ENCODE results near the gene RND3.

Gene RND3

DNA sequence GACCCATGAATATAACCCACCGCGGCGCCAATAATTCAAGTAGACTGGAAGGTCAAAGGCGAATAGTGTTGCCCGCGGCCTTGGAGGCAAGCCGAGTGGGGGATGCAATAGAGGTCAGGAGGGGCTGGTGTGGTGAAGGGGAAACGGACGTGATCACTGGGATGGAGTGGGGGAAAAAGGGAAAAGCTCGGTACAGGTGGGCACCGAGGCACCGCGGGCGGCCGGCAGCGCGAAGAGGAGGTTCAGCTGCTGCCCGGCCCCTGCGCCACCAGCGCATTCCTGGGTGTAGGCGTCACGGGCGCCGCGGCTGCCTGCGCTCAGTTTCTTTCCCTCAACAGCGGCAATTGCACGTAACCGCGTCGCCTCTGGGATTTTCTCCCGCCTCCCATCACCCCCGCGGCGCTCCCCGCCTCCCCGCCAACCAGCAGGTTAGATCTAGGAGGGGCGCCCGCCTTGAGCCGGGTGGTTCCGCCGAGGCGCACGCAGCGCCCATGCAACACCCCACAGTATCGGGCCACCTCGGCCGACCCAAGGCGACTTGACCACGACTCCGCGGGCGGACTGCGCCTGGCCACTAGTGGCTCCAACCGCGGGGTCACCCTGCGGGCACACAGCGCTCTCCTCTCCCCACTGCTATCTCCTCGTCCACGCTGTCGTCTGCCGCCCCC is 1.5 kb downstream of the RND3 start (continued):
- TF ChIP-seq, protein P1, sequence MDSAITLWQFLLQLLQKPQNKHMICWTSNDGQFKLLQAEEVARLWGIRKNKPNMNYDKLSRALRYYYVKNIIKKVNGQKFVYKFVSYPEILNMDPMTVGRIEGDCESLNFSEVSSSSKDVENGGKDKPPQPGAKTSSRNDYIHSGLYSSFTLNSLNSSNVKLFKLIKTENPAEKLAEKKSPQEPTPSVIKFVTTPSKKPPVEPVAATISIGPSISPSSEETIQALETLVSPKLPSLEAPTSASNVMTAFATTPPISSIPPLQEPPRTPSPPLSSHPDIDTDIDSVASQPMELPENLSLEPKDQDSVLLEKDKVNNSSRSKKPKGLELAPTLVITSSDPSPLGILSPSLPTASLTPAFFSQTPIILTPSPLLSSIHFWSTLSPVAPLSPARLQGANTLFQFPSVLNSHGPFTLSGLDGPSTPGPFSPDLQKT (IDR thresholded peaks at IDR 0.05; ENCODE audit: borderline replicate concordance, low read depth, low read length) = no peak
- no peak for TF ChIP-seq ZNF274 (IDR thresholded peaks at IDR 0.05; ENCODE audit: low read length)
- TF ChIP-seq ZNF274 (tag by site-specific recombination; IDR thresholded peaks at IDR 0.05; ENCODE audit: borderline replicate concordance) = no peak
- TF ChIP-seq ZBTB8A (tag by site-specific recombination; IDR thresholded peaks at IDR 0.05) = peak; percentile 97
- no peak for TF ChIP-seq ZFP3 (tag by site-specific recombination; IDR thresholded peaks at IDR 0.05; ENCODE audit: low read depth)
- TF ChIP-seq, protein P2, sequence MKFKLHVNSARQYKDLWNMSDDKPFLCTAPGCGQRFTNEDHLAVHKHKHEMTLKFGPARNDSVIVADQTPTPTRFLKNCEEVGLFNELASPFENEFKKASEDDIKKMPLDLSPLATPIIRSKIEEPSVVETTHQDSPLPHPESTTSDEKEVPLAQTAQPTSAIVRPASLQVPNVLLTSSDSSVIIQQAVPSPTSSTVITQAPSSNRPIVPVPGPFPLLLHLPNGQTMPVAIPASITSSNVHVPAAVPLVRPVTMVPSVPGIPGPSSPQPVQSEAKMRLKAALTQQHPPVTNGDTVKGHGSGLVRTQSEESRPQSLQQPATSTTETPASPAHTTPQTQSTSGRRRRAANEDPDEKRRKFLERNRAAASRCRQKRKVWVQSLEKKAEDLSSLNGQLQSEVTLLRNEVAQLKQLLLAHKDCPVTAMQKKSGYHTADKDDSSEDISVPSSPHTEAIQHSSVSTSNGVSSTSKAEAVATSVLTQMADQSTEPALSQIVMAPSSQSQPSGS (tag by site-specific recombination; IDR thresholded peaks at IDR 0.05; ENCODE audit: low read depth) = no peak
- no peak for TF ChIP-seq ZNF510 (tag by site-specific recombination; IDR thresholded peaks at IDR 0.05; ENCODE audit: insufficient replicate concordance)
- TF ChIP-seq ZSCAN30 (tag by site-specific recombination; IDR thresholded peaks at IDR 0.05) = no peak
- TF ChIP-seq ZNF335 (tag by site-specific recombination; conservative IDR thresholded peaks at IDR 0.05) = no peak; the same call in none of the 2 replicates
- TF ChIP-seq GLIS1 (tag by site-specific recombination; IDR thresholded peaks at IDR 0.05) = peak; percentile 84
- TF ChIP-seq, protein P3, sequence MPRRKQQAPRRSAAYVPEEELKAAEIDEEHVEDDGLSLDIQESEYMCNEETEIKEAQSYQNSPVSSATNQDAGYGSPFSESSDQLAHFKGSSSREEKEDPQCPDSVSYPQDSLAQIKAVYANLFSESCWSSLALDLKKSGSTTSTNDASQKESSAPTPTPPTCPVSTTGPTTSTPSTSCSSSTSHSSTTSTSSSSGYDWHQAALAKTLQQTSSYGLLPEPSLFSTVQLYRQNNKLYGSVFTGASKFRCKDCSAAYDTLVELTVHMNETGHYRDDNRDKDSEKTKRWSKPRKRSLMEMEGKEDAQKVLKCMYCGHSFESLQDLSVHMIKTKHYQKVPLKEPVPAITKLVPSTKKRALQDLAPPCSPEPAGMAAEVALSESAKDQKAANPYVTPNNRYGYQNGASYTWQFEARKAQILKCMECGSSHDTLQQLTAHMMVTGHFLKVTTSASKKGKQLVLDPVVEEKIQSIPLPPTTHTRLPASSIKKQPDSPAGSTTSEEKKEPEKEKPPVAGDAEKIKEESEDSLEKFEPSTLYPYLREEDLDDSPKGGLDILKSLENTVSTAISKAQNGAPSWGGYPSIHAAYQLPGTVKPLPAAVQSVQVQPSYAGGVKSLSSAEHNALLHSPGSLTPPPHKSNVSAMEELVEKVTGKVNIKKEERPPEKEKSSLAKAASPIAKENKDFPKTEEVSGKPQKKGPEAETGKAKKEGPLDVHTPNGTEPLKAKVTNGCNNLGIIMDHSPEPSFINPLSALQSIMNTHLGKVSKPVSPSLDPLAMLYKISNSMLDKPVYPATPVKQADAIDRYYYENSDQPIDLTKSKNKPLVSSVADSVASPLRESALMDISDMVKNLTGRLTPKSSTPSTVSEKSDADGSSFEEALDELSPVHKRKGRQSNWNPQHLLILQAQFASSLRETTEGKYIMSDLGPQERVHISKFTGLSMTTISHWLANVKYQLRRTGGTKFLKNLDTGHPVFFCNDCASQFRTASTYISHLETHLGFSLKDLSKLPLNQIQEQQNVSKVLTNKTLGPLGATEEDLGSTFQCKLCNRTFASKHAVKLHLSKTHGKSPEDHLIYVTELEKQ (tag by site-specific recombination; IDR thresholded peaks at IDR 0.05; ENCODE audit: borderline replicate concordance) = no peak
- peak; percentile 72 for TF ChIP-seq EGR2 (tag by site-specific recombination; IDR thresholded peaks at IDR 0.05; ENCODE audit: low read depth)
- TF ChIP-seq ZNF843 (tag by site-specific recombination; IDR thresholded peaks at IDR 0.05) = no peak
- no peak for TF ChIP-seq ZFP41 (tag by site-specific recombination; IDR thresholded peaks at IDR 0.05; ENCODE audit: borderline replicate concordance)
- TF ChIP-seq SCRT2 (tag by site-specific recombination; IDR thresholded peaks at IDR 0.05) = 0 out of 2 replicates have a peak, but pooled peaks have one; percentile 41
- TF ChIP-seq ZNF138 (tag by site-specific recombination; IDR thresholded peaks at IDR 0.05; ENCODE audit: borderline replicate concordance) = no peak
- no peak for TF ChIP-seq SCRT1 (tag by site-specific recombination; IDR thresholded peaks at IDR 0.05; ENCODE audit: borderline replicate concordance)
- TF ChIP-seq ZNF555 (tag by site-specific recombination; conservative IDR thresholded peaks at IDR 0.05) = no peak
- TF ChIP-seq ZNF48 (tag by site-specific recombination; IDR thresholded peaks at IDR 0.05) = no peak
- TF ChIP-seq ZNF777 (tag by site-specific recombination; IDR thresholded peaks at IDR 0.05; ENCODE audit: borderline replicate concordance) = no peak
- TF ChIP-seq ZBTB1 (tag by site-specific recombination; IDR thresholded peaks at IDR 0.05) = no peak
- peak; percentile 64; the same call in 1 of the 2 replicates for TF ChIP-seq SP7 (tag by site-specific recombination; IDR thresholded peaks at IDR 0.05)
- no peak for TF ChIP-seq ZNF473 (tag by site-specific recombination; IDR thresholded peaks at IDR 0.05)
- no peak for TF ChIP-seq ZNF677 (tag by site-specific recombination; IDR thresholded peaks at IDR 0.05)
- no peak for TF ChIP-seq HOXC10 (CRISPR knock-in tag; IDR thresholded peaks at IDR 0.05)
- no peak for TF ChIP-seq ZNF707 (tag by site-specific recombination; IDR thresholded peaks at IDR 0.05)
- TF ChIP-seq, protein P4, sequence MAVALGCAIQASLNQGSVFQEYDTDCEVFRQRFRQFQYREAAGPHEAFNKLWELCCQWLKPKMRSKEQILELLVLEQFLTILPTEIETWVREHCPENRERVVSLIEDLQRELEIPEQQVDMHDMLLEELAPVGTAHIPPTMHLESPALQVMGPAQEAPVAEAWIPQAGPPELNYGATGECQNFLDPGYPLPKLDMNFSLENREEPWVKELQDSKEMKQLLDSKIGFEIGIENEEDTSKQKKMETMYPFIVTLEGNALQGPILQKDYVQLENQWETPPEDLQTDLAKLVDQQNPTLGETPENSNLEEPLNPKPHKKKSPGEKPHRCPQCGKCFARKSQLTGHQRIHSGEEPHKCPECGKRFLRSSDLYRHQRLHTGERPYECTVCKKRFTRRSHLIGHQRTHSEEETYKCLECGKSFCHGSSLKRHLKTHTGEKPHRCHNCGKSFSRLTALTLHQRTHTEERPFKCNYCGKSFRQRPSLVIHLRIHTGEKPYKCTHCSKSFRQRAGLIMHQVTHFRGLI (tag by site-specific recombination; IDR thresholded peaks at IDR 0.05) = peak; percentile 48; the same call in 1 of the 2 replicates
- TF ChIP-seq ZNF544 (tag by site-specific recombination; IDR thresholded peaks at IDR 0.05) = no peak
- TF ChIP-seq, protein P5, sequence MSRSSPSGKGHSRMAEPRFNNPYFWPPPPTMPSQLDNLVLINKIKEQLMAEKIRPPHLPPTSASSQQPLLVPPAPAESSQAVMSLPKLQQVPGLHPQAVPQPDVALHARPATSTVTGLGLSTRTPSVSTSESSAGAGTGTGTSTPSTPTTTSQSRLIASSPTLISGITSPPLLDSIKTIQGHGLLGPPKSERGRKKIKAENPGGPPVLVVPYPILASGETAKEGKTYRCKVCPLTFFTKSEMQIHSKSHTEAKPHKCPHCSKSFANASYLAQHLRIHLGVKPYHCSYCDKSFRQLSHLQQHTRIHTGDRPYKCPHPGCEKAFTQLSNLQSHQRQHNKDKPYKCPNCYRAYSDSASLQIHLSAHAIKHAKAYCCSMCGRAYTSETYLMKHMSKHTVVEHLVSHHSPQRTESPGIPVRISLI (tag by site-specific recombination; IDR thresholded peaks at IDR 0.05) = no peak
- TF ChIP-seq KLF7 (tag by site-specific recombination; IDR thresholded peaks at IDR 0.05; ENCODE audit: borderline replicate concordance) = no peak
- TF ChIP-seq ZNF530 (tag by site-specific recombination; IDR thresholded peaks at IDR 0.05; ENCODE audit: low read depth) = no peak
- TF ChIP-seq ZNF433 (tag by site-specific recombination; IDR thresholded peaks at IDR 0.05; ENCODE audit: low read depth) = no peak
- TF ChIP-seq ZBTB20 (tag by site-specific recombination; IDR thresholded peaks at IDR 0.05) = peak; percentile 38; the same call in 1 of the 2 replicates
